GM18867 (cell line): ENCODE results near the gene GRM4.

ENCODE experiments used
- ATAC-seq: cut with Tn5 transposase; IDR thresholded peaks from one replicate; pipeline ENCODE4 v1.9.1; 2021; ENCODE audit warnings: mild to moderate bottlenecking, moderate library complexity; ENCODE audit not compliant: unreplicated experiment

Gene GRM4

GRCh38 chr6:34065466-34066217 lies 80.2 kb downstream of the GRM4 start:
- no peak for ATAC-seq

- ATAC-seq, result no peak
These were observed 81.2 kb downstream of the GRM4 start for GRCh38 chr6:34064675-34065074.

- ATAC-seq, result no peak
These were observed 82.2 kb downstream of the GRM4 start for GRCh38 chr6:34063651-34064050.

GRCh38 chr6:34062815-34063214 lies 83.1 kb downstream of the GRM4 start:
- no peak for ATAC-seq

GRCh38 chr6:34062156-34062555 lies 83.7 kb downstream of the GRM4 start:
- no peak for ATAC-seq

GRCh38 chr6:34061348-34061747 lies 84.5 kb downstream of the GRM4 start:
- no peak for ATAC-seq

- no peak for ATAC-seq
These were observed 86.0 kb downstream of the GRM4 start for GRCh38 chr6:34059914-34060313.

GRCh38 chr6:34059136-34059731 lies 86.7 kb downstream of the GRM4 start:
- ATAC-seq, result no peak

- no peak for ATAC-seq
These were observed 88.1 kb downstream of the GRM4 start for GRCh38 chr6:34057790-34058189.

- ATAC-seq, result no peak
These were observed 88.7 kb downstream of the GRM4 start for GRCh38 chr6:34057191-34057590.

GRCh38 chr6:34056305-34057108 lies 89.4 kb downstream of the GRM4 start:
- no peak for ATAC-seq

GRCh38 chr6:34055223-34055933 lies 90.5 kb downstream of the GRM4 start:
- ATAC-seq, result no peak

- ATAC-seq, result no peak
These were observed 92.2 kb downstream of the GRM4 start for GRCh38 chr6:34053721-34054120.

GRCh38 chr6:34052918-34053608 lies 92.8 kb downstream of the GRM4 start:
- ATAC-seq, result no peak

- no peak for ATAC-seq
These were observed 93.6 kb downstream of the GRM4 start for GRCh38 chr6:34052071-34052825.

GRCh38 chr6:34051331-34051919 lies 94.5 kb downstream of the GRM4 start:
- no peak for ATAC-seq

GRCh38 chr6:34050691-34051090 lies 95.2 kb downstream of the GRM4 start:
- no peak for ATAC-seq

- ATAC-seq, result no peak
These were observed 96.2 kb downstream of the GRM4 start for GRCh38 chr6:34049395-34050342.
